K562 (cell line): ENCODE results near the gene ZNF655. TPM values are rescaled to one million over a fixed set of nuclear protein-coding genes. Genes with fewer than 3 reads are reported as not detected.

Experiments
- CREB1 ChIP-seq, 2 experiments: sonication (generic) in 1 of 2; formaldehyde crosslinking in 1 of 2; IDR thresholded peaks; 2 replicates each; pipeline versions ENCODE4 v1.6.1 to v1.8.0; 2012 to 2022; ENCODE audit warnings: inconsistent platforms in 1 of 2, mild to moderate bottlenecking in 1 of 2, missing genetic modification reagents in 1 of 2, moderate library complexity in 1 of 2
- EP400 ChIP-seq: fragments of 450-650 bp; IDR thresholded peaks from 2 replicates; pipeline ENCODE4 v1.6.1; 2017; ENCODE audit warnings: antibody characterized with exemption, mild to moderate bottlenecking, moderate library complexity
- HNRNPUL1 ChIP-seq: fragments of 200-400 bp; formaldehyde crosslinking; IDR thresholded peaks from 2 replicates; pipeline ENCODE4 v1.6.1; 2017; ENCODE audit warnings: low read length
- JUN ChIP-seq, 2 experiments: sonication (generic) in 1 of 2; formaldehyde crosslinking in 1 of 2; IDR thresholded peaks; 2 replicates each; pipeline versions ENCODE4 v1.6.1 to v1.8.0; 2012 to 2022; ENCODE audit warnings: borderline replicate concordance in 2 of 2, mild to moderate bottlenecking in 2 of 2, improper control_type of control experiment in 1 of 2, low read depth in 1 of 2, low read length in 1 of 2, missing genetic modification reagents in 1 of 2
- JUNB ChIP-seq: fragments of 450-650 bp; formaldehyde crosslinking; conservative IDR thresholded peaks from 2 replicates; pipeline ENCODE4 v1.4.0; 2020; ENCODE audit warnings: mild to moderate bottlenecking
- MTA3 ChIP-seq: fragments of 450-650 bp; formaldehyde crosslinking; IDR thresholded peaks from 2 replicates; pipeline ENCODE4 v1.6.1; 2017; ENCODE audit warnings: mild to moderate bottlenecking, borderline replicate concordance
- NCOA4 ChIP-seq: fragments of 450-650 bp; IDR thresholded peaks from 2 replicates; pipeline ENCODE4 v1.6.1; 2018; ENCODE audit warnings: mild to moderate bottlenecking; ENCODE audit not compliant: partially characterized antibody
- NFIX ChIP-seq: fragments of 250-450 bp; sonication (Bioruptor Pico); IDR thresholded peaks from 2 replicates; pipeline ENCODE4 v1.4.0; 2020; ENCODE audit warnings: low read depth, mild to moderate bottlenecking, moderate library complexity
- POLR3A ChIP-seq: IDR thresholded peaks from 2 replicates; pipeline ENCODE4 v1.6.1; 2011; ENCODE audit warnings: borderline replicate concordance, mild to moderate bottlenecking, moderate library complexity; ENCODE audit not compliant: insufficient read length, insufficient read depth; ENCODE audit errors: extremely low read depth
- RBBP5 ChIP-seq: fragments of 200-600 bp; sonication (generic); IDR thresholded peaks from 2 replicates; pipeline ENCODE4 v1.6.1; 2012; ENCODE audit warnings: borderline replicate concordance, mild to moderate bottlenecking, low read length, control low read depth, inconsistent platforms; ENCODE audit not compliant: insufficient read depth, poor library complexity, severe bottlenecking
- TEAD1 ChIP-seq, 2 experiments: fragments of 450-650 bp in 1 of 2; sonication (generic) in 1 of 2; formaldehyde crosslinking; IDR thresholded peaks; 2 replicates each; pipeline versions ENCODE4 v1.4.0 to v1.8.0; 2020 to 2022; ENCODE audit warnings: mild to moderate bottlenecking in 2 of 2, missing genetic modification reagents in 1 of 2
- XRCC3 ChIP-seq: fragments of 450-650 bp; IDR thresholded peaks from 2 replicates; pipeline ENCODE4 v1.6.1; 2017; ENCODE audit warnings: mild to moderate bottlenecking, moderate library complexity
- ZNF121 ChIP-seq: sonication (generic); formaldehyde crosslinking; conservative IDR thresholded peaks from 2 replicates; pipeline ENCODE4 v1.8.0; 2022; ENCODE audit warnings: missing genetic modification reagents
- ZNF140 ChIP-seq: fragments of 250-450 bp; sonication (Bioruptor Pico); IDR thresholded peaks from 2 replicates; pipeline ENCODE4 v1.8.0; 2021; ENCODE audit warnings: moderate library complexity, mild to moderate bottlenecking, inconsistent platforms
- ZNF24 ChIP-seq: fragments of 450-650 bp; IDR thresholded peaks from 2 replicates; pipeline ENCODE4 v1.6.1; 2016
- ZNF551 ChIP-seq: fragments of 250-450 bp; sonication (Bioruptor Pico); IDR thresholded peaks from 2 replicates; pipeline ENCODE4 v1.5.0; 2021; ENCODE audit warnings: mild to moderate bottlenecking, moderate library complexity
- ZNF57 ChIP-seq: fragments of 450-650 bp; formaldehyde crosslinking; IDR thresholded peaks from 2 replicates; pipeline ENCODE4 v1.4.0; 2020; ENCODE audit warnings: mild to moderate bottlenecking, moderate library complexity
- ZNF695 ChIP-seq: fragments of 450-650 bp; formaldehyde crosslinking; IDR thresholded peaks from 2 replicates; pipeline ENCODE4 v1.4.0; 2020; ENCODE audit warnings: mild to moderate bottlenecking, moderate library complexity
- polyA plus RNA-seq, 8 experiments: library from polyadenylated mRNA; depleted of rRNA in 4 of 8; stranded (reverse) in 5 of 8; unstranded in 3 of 8; fragments of >200 nt; fragmentation: Nextera tagmentation in 2 of 8; fragmentation: Illumina TruSeq in 1 of 8; extraction: Ambion mirVana in 2 of 8; extraction: Trizol in 1 of 8; gene quantifications; 2 replicates each; pipeline versions ENCODE4 v1.2.1 to v1.2.3, GENCODE V29; 2011 to 2014; ENCODE audit warnings: inconsistent platforms in 1 of 8, missing spikeins in 1 of 8
- total RNA-seq, 7 experiments: library from RNA; depleted of rRNA in 6 of 7; stranded (reverse); fragments of >200 nt in 6 of 7; fragmentation: Illumina TruSeq in 2 of 7; extraction: Trizol in 2 of 7; gene quantifications; 2 replicates each; pipeline versions ENCODE4 v1.2.1 to v1.2.3, GENCODE V29; 2011 to 2021; ENCODE audit warnings: low replicate concordance in 1 of 7
- TF ChIP-seq, protein P1 (sequence below), 2 experiments: fragments of 450-650 bp; IDR thresholded peaks; 2 replicates each; pipeline ENCODE4 v1.6.1; 2016; ENCODE audit warnings: mild to moderate bottlenecking in 2 of 2, borderline replicate concordance in 1 of 2, low read depth in 1 of 2, moderate library complexity in 1 of 2

Gene ZNF655
- total and polyA plus RNA-seq, 9 of the 15 experiments (the other 6 are each of a cell fraction or from before 2014, with no cell fraction given) = 25.7 to 130 (median 95.2) TPM

DNA sequence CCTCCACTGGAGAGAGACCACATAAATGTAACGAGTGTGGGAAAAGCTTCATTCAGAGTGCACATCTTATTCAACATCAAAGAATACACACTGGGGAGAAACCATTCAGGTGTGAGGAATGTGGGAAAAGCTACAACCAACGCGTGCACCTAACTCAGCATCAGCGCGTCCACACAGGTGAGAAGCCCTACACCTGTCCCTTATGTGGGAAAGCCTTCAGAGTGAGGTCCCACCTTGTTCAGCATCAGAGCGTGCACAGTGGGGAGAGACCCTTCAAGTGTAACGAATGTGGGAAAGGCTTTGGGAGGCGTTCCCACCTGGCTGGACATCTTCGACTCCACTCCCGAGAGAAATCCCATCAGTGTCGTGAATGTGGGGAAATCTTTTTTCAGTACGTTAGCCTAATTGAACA lies 27.1 kb upstream of the ZNF655 start (continued):
- TF ChIP-seq XRCC3 (peak; percentile 99), POLR3A (no peak), ZNF57 (CRISPR knock-in tag) (no peak), ZNF121 (CRISPR knock-in tag) (no peak; the same call in 1 of the 2 replicates), TEAD1 (CRISPR knock-in tag; IDR thresholded peaks at IDR 0.05) (peak in 1 of 2 experiments; percentile 75; a peak in 1 of 4 replicates), ZNF551 (CRISPR knock-in tag) (no peak), CREB1 (IDR thresholded peaks at IDR 0.05) (no peak), CREB1 (CRISPR knock-in tag; IDR thresholded peaks at IDR 0.05) (no peak), NFIX (no peak), HNRNPUL1 (0 out of 2 replicates have a peak, but pooled peaks have one; percentile 51), MTA3 (peak; percentile 94), ZNF140 (CRISPR knock-in tag) (no peak), NCOA4 (no peak), ZNF24 (0 out of 2 replicates have a peak, but pooled peaks have one; percentile 36), ZNF695 (CRISPR knock-in tag) (no peak), EP400 (peak; percentile 33; the same call in 1 of the 2 replicates), RBBP5 (no peak), JUN (IDR thresholded peaks at IDR 0.05; ENCODE audit: borderline replicate concordance, low read depth, low read length) (peak; percentile 51; the same call in 1 of the 2 replicates), JUN (CRISPR knock-in tag; IDR thresholded peaks at IDR 0.05; ENCODE audit: borderline replicate concordance) (no peak), JUNB (CRISPR knock-in tag) (no peak)
- TF ChIP-seq, protein P1, sequence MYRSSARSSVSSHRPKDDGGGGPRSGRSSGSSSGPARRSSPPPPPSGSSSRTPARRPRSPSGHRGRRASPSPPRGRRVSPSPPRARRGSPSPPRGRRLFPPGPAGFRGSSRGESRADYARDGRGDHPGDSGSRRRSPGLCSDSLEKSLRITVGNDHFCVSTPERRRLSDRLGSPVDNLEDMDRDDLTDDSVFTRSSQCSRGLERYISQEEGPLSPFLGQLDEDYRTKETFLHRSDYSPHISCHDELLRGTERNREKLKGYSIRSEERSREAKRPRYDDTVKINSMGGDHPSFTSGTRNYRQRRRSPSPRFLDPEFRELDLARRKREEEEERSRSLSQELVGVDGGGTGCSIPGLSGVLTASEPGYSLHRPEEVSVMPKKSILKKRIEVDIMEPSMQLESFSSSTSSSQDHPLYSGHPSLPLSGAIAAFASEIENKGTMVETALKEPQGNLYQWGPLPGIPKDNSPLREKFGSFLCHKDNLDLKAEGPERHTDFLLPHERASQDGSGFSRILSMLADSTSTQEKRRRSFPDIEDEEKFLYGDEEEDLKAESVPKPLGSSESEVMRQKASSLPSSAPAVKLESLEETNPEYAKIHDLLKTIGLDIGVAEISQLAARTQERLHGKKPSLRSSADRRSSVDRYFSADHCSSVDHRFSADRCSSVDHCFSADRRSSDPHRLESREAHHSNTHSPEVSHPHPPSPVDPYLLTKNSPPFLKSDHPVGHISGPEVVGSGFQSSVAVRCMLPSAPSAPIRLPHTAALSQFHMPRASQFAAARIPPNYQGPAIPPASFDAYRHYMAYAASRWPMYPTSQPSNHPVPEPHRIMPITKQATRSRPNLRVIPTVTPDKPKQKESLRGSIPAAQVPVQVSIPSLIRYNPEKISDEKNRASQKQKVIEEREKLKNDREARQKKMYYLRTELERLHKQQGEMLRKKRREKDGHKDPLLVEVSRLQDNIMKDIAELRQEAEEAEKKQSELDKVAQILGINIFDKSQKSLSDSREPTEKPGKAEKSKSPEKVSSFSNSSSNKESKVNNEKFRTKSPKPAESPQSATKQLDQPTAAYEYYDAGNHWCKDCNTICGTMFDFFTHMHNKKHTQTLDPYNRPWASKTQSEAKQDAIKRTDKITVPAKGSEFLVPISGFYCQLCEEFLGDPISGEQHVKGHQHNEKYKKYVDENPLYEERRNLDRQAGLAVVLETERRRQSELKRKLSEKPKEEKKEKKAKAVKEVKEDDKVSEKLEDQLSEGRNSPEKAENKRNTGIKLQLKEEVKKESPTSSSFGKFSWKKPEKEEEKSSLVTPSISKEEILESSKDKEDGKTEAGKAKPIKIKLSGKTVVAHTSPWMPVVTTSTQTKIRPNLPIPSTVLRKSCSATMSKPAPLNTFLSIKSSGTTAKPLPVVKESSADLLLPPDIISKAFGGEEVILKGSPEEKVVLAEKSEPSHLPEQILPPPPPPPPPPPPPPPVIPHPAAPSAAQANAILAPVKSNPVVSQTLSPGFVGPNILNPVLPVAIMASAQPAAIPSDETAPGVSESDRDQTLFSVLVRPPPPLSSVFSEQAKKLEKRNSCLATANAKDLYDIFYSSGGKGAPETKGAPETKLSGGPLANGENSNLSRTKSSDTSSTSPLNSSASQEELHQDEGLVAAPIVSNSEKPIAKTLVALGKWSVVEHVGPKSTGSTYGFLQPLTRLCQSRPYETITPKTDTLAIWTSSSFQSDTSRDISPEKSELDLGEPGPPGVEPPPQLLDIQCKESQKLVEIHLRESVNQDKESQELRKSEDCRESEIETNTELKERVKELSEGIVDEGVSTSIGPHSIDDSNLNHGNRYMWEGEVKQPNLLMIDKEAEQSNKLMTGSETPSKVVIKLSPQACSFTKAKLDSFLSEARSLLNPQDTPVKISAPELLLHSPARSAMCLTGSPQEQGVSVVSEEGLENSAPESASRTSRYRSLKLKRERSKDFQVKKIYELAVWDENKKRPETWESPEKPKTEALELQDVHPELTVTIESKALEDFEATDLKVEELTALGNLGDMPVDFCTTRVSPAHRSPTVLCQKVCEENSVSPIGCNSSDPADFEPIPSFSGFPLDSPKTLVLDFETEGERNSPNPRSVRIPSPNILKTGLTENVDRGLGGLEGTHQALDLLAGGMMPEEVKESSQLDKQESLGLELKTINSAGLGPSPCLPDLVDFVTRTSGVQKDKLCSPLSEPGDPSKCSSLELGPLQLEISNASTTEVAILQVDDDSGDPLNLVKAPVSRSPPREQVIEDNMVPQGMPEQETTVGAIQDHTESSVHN (IDR thresholded peaks at IDR 0.05; ENCODE audit: borderline replicate concordance in 1 of 2, low read depth in 1 of 2) = 0 out of 4 replicates have a peak, but pooled peaks of 1 of the 2 experiments have one; percentile 21
